GM19025 (cell line): ENCODE data around the gene SBF2.

Source experiments
- ATAC-seq: cut with Tn5 transposase; IDR thresholded peaks from one replicate; pipeline ENCODE4 v1.9.1; 2021; ENCODE audit warnings: mild to moderate bottlenecking, low read depth, moderate library complexity; ENCODE audit not compliant: unreplicated experiment

SBF2 gene

DNA sequence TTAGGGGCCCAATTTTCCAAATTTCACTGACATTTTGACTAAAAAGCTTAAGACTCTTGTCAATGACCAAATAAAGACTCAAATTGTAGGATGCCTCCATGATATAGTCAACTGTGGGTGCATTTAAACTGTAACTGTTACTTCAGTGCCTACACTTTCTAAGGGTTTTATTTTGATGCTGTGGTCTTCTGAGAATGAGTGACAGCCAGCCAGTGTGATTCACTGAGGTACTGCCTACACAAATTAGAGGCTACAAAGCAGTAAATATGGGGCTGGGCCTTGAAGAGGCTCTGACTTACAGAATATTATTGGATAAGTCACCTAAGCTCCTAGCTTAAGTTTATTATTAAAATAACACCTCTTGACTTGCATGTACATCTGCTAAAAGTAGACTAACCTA is 419.6 kb downstream of the SBF2 start:
- no peak for ATAC-seq

DNA sequence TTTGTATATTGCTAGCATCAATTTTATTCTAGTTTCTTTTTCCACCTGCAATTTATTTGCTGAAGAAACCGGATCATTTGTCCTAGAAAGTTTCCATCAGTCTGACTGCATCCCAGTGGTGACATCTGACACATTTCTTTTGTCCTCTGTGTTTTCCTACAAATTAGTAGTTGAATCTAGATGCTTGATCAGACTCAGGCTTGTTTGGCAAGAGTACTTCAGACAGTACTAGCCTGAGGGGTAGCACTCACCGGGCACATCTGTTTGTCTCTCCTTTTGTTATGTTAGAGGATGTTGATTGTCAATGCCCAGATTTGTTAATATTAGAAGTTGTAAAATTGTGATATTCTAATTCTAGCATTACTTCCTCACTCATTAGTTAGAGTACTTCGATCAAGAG is 425.4 kb downstream of the SBF2 start:
- ATAC-seq, result no peak

DNA sequence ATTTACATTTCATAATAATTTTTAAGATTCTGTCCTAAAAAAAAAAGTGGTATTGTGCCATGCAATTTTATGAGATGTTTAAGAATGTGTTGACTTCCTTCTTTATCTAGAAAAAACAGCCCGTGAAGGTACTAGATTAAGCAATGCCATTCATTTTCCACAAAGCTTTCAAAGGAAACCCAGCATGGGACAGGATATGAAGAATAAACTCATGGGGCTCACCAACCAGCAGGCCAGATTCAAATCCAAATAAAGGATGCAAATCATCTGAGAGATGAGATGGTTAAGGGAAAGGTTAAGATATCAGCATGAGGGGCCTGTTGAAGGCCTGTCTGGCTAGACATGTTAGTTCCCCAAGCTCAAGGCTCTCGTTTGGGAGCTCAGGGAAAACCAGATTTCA is 431.0 kb downstream of the SBF2 start:
- ATAC-seq, result no peak

GRCh38 chr11:9861860-9862725 is 431.9 kb downstream of the SBF2 start:
- ATAC-seq, result peak; percentile 64

DNA sequence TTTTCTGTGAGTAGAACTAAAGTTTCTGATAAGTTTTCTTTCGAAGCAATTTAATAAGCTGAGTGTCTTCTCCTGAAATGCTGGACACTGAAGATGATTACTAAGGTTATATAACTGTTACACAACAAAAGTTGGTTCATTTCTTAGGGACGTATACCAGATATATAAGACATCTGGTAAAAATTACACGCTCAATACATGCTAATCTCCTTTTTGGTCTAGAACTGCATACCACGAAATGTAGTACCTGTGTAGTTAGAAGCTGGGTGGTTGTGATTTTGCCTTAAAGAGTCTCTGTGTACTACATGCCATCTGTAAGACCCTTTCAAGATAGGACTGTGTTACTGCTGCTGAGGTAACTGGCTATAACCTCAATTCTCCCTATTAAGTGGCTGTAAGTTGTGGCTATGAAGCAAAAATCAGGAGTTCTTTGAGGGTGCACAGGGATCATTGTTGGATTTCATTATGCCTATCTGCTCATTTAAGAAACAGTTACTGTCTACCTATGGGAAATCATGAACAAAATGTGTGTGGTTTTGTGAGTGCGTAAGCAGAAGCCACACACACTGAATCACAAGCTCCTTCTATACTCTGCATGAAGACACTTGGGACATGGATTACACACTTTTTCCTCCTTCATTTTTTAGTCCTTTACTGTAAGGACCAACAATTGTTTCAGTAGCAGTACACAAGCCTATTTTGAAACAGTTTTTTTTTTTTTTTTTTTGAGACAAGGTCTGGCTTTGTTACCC is 434.3 kb downstream of the SBF2 start:
- ATAC-seq, result no peak

- no peak for ATAC-seq
Observed at GRCh38 chr11:9858822-9859221, 435.2 kb downstream of the SBF2 start.

DNA sequence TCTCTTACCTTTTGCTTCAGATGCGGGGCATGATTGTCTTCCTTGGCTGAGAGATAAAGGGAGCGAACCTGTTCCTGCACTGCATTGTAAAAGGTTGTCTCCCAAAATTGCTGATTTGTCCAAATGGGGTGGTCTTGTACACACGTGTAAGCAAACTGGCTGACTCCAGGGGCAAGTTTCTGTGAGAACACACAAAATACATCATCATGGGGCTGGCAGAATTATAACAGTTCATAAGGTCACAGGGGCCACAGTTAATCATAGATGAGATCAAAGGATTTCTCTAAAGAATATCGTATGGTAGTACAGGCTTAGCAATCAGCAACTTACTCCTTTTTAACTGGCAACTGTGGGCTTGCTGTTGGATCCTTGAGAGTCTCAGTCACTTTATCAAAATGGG is 435.8 kb downstream of the SBF2 start:
- no peak for ATAC-seq

DNA sequence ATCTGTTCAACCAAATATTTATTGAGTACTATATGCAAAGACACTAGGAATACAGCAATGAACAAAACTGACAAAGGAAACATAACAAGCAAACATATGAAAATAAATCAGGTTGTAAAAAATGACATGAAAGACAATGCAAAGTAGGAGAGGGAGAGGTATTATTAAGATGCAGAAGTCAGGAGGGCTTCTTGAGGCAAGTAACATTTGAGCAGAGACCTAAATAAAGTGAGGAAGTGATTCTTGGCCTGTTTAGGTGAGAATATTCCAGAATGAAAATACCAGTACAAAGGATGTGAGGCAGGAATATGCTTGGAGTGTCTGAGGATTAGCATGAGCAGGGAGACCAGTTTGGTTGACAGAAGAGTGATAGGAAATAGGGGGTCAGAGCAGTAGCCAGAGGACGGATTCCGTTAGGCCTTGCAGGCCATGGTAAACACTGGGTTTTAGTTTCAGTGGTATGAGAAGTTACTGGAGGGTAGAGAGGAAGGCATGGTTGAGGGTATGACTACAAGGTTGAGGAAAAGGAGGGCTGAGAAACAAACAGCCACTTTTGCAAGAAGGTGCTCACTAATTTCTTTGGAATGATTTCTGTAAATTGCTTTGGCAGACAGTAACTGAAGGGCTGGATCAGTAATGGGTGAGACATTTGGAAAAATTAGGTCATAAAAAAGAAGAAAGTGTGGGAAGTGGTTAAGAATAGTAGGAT is 438.3 kb downstream of the SBF2 start:
- ATAC-seq, result no peak

- no peak for ATAC-seq
Observed at GRCh38 chr11:9853929-9854552, 440.0 kb downstream of the SBF2 start.

DNA sequence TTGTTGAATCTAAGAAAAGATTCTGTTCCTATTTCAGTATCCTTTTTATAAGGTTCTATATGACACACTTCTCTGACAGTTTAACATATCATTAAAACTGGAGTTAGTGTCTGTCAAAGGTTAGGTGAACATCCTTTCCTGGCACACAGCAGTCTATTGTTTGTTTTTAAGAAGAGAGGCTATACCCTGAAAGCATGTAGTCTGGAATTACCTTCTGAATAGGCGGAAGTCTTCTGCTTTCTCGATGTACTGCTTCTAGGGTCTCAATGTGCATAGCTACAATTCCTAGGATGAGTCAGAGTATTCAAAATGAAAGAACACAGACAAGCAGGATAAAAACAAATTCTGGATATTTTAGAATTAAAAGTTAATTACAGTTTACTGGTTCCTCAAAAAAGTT is 441.6 kb downstream of the SBF2 start:
- ATAC-seq, result no peak

DNA sequence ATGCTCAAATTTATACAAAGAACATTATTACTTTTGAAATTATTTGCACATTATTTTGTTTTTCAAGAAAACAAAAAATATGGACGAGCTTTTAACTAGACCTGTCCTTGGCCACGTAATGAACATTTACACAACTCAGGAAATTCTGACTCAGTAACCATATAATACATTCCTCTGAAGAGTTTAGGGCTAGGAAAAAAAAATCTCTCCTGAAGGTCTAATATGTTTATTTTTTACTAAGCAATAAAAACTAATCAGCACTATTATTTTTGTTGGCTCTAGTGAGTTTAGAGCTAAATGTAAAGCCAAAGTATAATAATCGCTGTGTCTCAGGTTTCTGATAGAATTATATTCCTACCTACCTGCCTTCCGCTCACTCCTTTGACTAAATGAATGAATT is 442.7 kb downstream of the SBF2 start:
- no peak for ATAC-seq

DNA sequence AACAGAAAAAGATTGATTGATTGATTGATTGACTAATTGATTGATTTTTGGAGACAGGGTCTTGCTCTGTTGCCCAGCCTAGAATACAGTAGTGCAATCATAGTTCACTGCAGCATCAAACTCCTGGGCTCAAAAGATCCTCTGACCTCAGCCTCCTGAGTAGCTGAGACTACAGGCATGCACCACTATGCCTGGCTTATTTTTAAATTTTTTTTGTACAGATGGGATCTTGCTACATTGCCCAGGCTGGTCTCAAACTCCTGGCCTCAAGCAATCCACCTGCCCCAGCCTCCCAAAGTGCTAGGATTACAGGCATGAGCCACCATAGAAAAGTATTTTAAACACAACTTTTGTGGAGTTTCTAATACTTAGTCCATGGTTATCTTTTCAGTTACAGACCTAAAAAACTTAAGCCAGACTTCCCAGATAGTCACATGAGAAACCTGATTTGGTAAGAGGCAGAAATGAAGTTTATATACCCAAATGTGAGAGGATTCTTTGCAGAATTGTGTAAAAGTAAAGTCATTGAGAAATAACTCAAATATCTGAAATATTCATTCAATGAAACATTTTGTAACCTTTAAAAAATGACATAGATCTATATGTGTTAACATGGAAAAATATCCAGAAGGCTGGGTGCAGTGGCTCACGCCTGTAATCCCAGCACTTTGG is 443.7 kb downstream of the SBF2 start:
- ATAC-seq, result no peak

- ATAC-seq, result no peak
Observed at GRCh38 chr11:9849389-9849788, 444.6 kb downstream of the SBF2 start.

DNA sequence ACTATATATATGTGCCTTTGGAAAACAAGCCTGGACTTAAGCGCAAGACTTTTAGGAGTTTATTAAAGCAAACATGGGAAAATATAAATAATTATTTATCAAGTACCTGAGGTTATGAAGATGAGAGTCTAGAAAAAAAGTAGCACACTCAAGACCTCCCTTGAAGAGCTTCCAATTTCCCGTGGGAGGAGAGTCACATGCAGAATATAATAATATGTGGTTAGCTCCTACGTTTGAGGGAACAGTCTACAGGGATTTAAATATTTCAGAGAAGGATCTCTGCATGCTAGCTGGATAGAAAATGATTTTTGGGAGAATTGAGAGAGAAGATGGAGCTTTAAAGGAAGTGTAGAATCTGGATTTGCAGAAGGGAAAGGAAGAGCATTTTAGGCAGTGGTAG is 446.4 kb downstream of the SBF2 start:
- no peak for ATAC-seq

DNA sequence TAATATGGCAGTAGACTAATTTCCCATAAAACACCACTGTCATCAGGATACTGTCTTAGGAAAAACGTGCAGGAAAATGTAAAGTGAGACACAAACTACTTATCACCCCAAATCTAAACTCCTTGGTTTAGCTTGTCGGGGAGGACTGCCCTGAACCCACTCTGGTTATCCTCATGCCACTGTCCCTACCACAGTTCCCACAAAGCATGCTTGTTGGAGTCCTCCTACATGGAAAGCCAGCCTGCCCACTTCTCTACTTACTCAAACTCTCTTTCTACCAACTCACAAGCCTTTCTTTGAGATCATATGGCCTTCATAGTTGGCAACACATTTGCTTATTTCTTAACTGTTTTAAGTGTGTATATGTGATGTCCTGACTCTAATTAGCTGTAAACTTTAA is 451.1 kb downstream of the SBF2 start:
- no peak for ATAC-seq

GRCh38 chr11:9840460-9841004 is 453.5 kb downstream of the SBF2 start:
- ATAC-seq, result no peak

DNA sequence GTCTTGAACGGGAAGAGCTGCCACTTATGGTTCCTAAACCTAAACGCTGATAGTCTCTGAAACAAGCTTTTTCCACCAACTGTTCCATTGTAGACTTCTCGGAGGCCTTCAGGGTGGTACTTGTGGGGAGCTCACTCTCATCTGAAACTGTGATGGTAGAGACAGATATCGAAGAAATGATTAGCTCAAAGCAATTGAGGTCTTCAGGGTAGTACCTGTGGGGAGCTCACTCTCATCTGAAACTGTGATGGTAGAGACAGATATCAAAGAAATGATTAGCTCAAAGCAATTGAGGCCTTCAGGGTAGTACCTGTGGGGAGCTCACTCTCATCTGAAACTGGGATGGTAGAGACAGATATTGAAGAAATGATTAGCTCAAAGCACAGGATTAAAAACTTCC is 454.5 kb downstream of the SBF2 start:
- no peak for ATAC-seq

- ATAC-seq, result no peak
Observed at GRCh38 chr11:9838961-9839360, 455.1 kb downstream of the SBF2 start.

GRCh38 chr11:9838229-9838628 is 455.8 kb downstream of the SBF2 start:
- no peak for ATAC-seq

DNA sequence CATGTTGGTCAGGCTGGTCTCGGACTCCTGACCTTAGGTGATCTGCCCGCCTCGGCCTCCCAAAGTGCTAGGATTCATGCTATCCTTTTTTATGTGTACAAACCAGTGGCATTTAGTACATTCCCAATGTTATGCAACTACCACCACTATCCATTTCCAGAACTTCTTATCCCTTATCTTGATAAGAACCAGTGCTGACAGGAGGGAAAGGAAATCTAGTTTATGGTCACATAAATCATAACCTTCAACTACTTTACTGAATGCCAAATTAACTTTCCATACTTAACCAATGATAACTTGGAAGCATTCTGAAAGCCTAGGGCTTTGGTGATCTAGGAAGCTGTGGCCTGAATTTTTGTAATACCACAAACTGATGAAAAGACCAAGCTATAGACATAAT is 459.7 kb downstream of the SBF2 start:
- ATAC-seq, result no peak
